SK-N-SH treated with all-trans-retinoic acid at 6 μM for 48 hours (cell line): ENCODE measurements around the gene HOXD12.

Experiments
- CSRNP3 ChIP-seq: fragments of 250-450 bp; sonication (Bioruptor Pico); IDR thresholded peaks from 2 replicates; pipeline ENCODE4 v1.5.1; 2021; ENCODE audit warnings: mild to moderate bottlenecking, moderate library complexity
- ISL1 ChIP-seq: fragments of 250-450 bp; sonication (Bioruptor Pico); IDR thresholded peaks from 2 replicates; pipeline ENCODE4 v2.1.2; 2022; ENCODE audit warnings: mild to moderate bottlenecking, moderate library complexity
- ZNF8 ChIP-seq: fragments of 450-650 bp; formaldehyde crosslinking; IDR thresholded peaks from 2 replicates; pipeline ENCODE4 v1.5.0; 2020; ENCODE audit warnings: mild to moderate bottlenecking, moderate library complexity
- TF ChIP-seq, protein P1 (sequence below): fragments of 250-450 bp; sonication (Bioruptor Pico); IDR thresholded peaks from 2 replicates; pipeline ENCODE4 v1.8.0; 2021; ENCODE audit warnings: low read depth, mild to moderate bottlenecking, moderate library complexity, borderline replicate concordance

- TF ChIP-seq ISL1 (CRISPR knock-in tag) = no peak
- no peak for TF ChIP-seq CSRNP3 (CRISPR knock-in tag)
- TF ChIP-seq, protein P1, sequence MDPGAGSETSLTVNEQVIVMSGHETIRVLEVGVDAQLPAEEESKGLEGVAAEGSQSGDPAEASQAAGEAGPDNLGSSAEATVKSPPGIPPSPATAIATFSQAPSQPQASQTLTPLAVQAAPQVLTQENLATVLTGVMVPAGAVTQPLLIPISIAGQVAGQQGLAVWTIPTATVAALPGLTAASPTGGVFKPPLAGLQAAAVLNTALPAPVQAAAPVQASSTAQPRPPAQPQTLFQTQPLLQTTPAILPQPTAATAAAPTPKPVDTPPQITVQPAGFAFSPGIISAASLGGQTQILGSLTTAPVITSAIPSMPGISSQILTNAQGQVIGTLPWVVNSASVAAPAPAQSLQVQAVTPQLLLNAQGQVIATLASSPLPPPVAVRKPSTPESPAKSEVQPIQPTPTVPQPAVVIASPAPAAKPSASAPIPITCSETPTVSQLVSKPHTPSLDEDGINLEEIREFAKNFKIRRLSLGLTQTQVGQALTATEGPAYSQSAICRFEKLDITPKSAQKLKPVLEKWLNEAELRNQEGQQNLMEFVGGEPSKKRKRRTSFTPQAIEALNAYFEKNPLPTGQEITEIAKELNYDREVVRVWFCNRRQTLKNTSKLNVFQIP (CRISPR knock-in tag) = no peak
- TF ChIP-seq ZNF8 (CRISPR knock-in tag) = no peak
Measured at GRCh38 chr2:176126929-176127773, 27.6 kb downstream of the HOXD12 start.
